Effector memory CD8-positive, alpha-beta T cell (primary cell): Measurements from ENCODE around the gene SPCS2.

Experiments used
- ATAC-seq: fragments of 150-1000 bp; cut with Tn5 transposase; replicated peaks from 2 replicates; pipeline ENCODE4 v1.10.0; 2021; ENCODE audit warnings: mild to moderate bottlenecking, moderate library complexity
- DNase-seq, 3 experiments: peaks; one replicate each; pipeline ENCODE4 v3.0.0; 2021
- H3K27ac Mint-ChIP-seq, 2 donors: one replicate each; pipeline ENCODE4 v1.8.0; 2022; ENCODE audit warnings: mild to moderate bottlenecking in 2 of 2, mixed read lengths in 2 of 2, moderate library complexity in 2 of 2
- H3K27me3 Mint-ChIP-seq, 2 donors: one replicate each; pipeline ENCODE4 v1.8.0; 2022; ENCODE audit warnings: mixed read lengths in 2 of 2
- H3K36me3 Mint-ChIP-seq: one replicate; pipeline ENCODE4 v1.8.0; 2022; ENCODE audit warnings: mild to moderate bottlenecking, moderate library complexity, mixed read lengths; ENCODE audit not compliant: insufficient read depth
- H3K4me1 Mint-ChIP-seq, 2 donors: one replicate each; pipeline ENCODE4 v1.8.0; 2022; ENCODE audit warnings: low read depth in 2 of 2, mixed read lengths in 2 of 2
- H3K4me3 Mint-ChIP-seq, 2 donors: one replicate each; pipeline ENCODE4 v1.8.0; 2022; ENCODE audit warnings: mild to moderate bottlenecking in 2 of 2, mixed read lengths in 2 of 2, moderate library complexity in 2 of 2
- H3K9me3 Mint-ChIP-seq, 2 donors: one replicate each; pipeline ENCODE4 v1.8.0; 2022; ENCODE audit warnings: mixed read lengths in 2 of 2
- total RNA-seq, 9 experiments: gene quantifications; one replicate each; lab custom pipeline; 2026; lab: John Stamatoyannopoulos, UW

SPCS2 gene
- total RNA-seq: 18.2 to 39.4 (median 27.4) reads per million in 9 experiments

GRCh38 chr11:74948898-74949752, at the start of gene SPCS2, which contains the start of gene XRRA1:
SPCS2 (plus strand) TSS chr11:74949266; CDS start chr11:74949286, 20 bp downstream.
XRRA1 (minus strand) TSS chr11:74949091; CDS start chr11:74940878, 8,213 bp downstream.
- Mint-ChIP-seq H3K36me3 (peaks cover 27% of the 10 kb centered on the region), H3K27ac (peak within 1 kb of the TSS; percentile 95), H3K27me3 (no peaks in the 10 kb centered on the region), H3K4me3 (peak within 1 kb of the TSS; percentile 87 to 90), H3K4me1 (peaks cover 29 to 44% of the 10 kb centered on the region in 2 donors), H3K9me3 (no peaks in the 10 kb centered on the region)
- DNase-seq (peak; percentile 96), ATAC-seq (peak; percentile 97)

- H3K27ac Mint-ChIP-seq: no peak overlapping the region
- DNase-seq (no peak), ATAC-seq (no peak)
- H3K27me3 Mint-ChIP-seq: no peaks in the 10 kb centered on the region
- H3K4me1 Mint-ChIP-seq: peaks cover under 1 to 2% of the 10 kb centered on the region in 2 donors
- H3K9me3 Mint-ChIP-seq: peaks cover 5 to 25% of the 10 kb centered on the region in 2 donors
- no peak overlapping the region for H3K4me3 Mint-ChIP-seq
- no peaks in the 10 kb centered on the region for H3K36me3 Mint-ChIP-seq
Observed at GRCh38 chr11:74902342-74902741, 46.7 kb upstream of the SPCS2 start.

- peaks cover 3% of the 10 kb centered on the region for H3K36me3 Mint-ChIP-seq
- peaks cover 2% of the 10 kb centered on the region in 2 donors for H3K4me1 Mint-ChIP-seq
- peak overlapping the region in 1 of 2 donors; percentile 85 for H3K27ac Mint-ChIP-seq
- H3K4me3 Mint-ChIP-seq: no peak overlapping the region
- no peaks in the 10 kb centered on the region for H3K27me3 Mint-ChIP-seq
- H3K9me3 Mint-ChIP-seq: peaks cover 4 to 15% of the 10 kb centered on the region in 2 donors
- ATAC-seq: no peak
- no peak for DNase-seq
Observed at GRCh38 chr11:74905326-74905725, 43.7 kb upstream of the SPCS2 start.

GRCh38 chr11:74909385-74909784, 39.7 kb upstream of the SPCS2 start:
- H3K4me3 Mint-ChIP-seq: no peak overlapping the region
- H3K36me3 Mint-ChIP-seq: peaks cover 7% of the 10 kb centered on the region
- H3K27ac Mint-ChIP-seq: no peak overlapping the region
- no peak for DNase-seq
- no peaks in the 10 kb centered on the region for H3K27me3 Mint-ChIP-seq
- no peak for ATAC-seq
- peaks cover 2 to 7% of the 10 kb centered on the region in 2 donors for H3K4me1 Mint-ChIP-seq
- no peaks in the 10 kb centered on the region for H3K9me3 Mint-ChIP-seq

GRCh38 chr11:74909812-74910211, 39.3 kb upstream of the SPCS2 start:
- H3K36me3 Mint-ChIP-seq: peaks cover 7% of the 10 kb centered on the region
- H3K4me1 Mint-ChIP-seq: peaks cover 0 to 7% of the 10 kb centered on the region in 2 donors
- ATAC-seq (no peak), DNase-seq (no peak)
- no peaks in the 10 kb centered on the region for H3K27me3 Mint-ChIP-seq
- peak overlapping the region in 1 of 2 donors; percentile 4 for H3K27ac Mint-ChIP-seq
- no peaks in the 10 kb centered on the region for H3K9me3 Mint-ChIP-seq
- H3K4me3 Mint-ChIP-seq: no peak overlapping the region

GRCh38 chr11:74923125-74923524, 25.9 kb upstream of the SPCS2 start:
- DNase-seq: no peak
- Mint-ChIP-seq H3K27ac (no peak overlapping the region), H3K36me3 (no peaks in the 10 kb centered on the region), H3K4me3 (no peak overlapping the region), H3K27me3 (no peaks in the 10 kb centered on the region), H3K9me3 (no peaks in the 10 kb centered on the region), H3K4me1 (no peaks in the 10 kb centered on the region)
- ATAC-seq: no peak

GRCh38 chr11:74925281-74925680, 23.8 kb upstream of the SPCS2 start:
- Mint-ChIP-seq H3K36me3 (no peaks in the 10 kb centered on the region), H3K4me1 (no peaks in the 10 kb centered on the region), H3K27me3 (no peaks in the 10 kb centered on the region), H3K9me3 (no peaks in the 10 kb centered on the region), H3K4me3 (no peak overlapping the region), H3K27ac (no peak overlapping the region)
- ATAC-seq (no peak), DNase-seq (no peak)

- H3K9me3 Mint-ChIP-seq: no peaks in the 10 kb centered on the region
- H3K36me3 Mint-ChIP-seq: no peaks in the 10 kb centered on the region
- no peaks in the 10 kb centered on the region for H3K4me1 Mint-ChIP-seq
- H3K27me3 Mint-ChIP-seq: no peaks in the 10 kb centered on the region
- H3K4me3 Mint-ChIP-seq: no peak overlapping the region
- DNase-seq (no peak), ATAC-seq (no peak)
- peak overlapping the region in 1 of 2 donors; percentile 57 for H3K27ac Mint-ChIP-seq
Observed at GRCh38 chr11:74926304-74927030, 22.6 kb upstream of the SPCS2 start.

- Mint-ChIP-seq H3K4me1 (peaks cover 2 to 3% of the 10 kb centered on the region in 2 donors), H3K27ac (peak overlapping the region in 1 of 2 donors; percentile 57), H3K9me3 (no peaks in the 10 kb centered on the region), H3K4me3 (no peak overlapping the region), H3K27me3 (no peaks in the 10 kb centered on the region), H3K36me3 (no peaks in the 10 kb centered on the region)
- ATAC-seq (no peak), DNase-seq (no peak)
Observed at GRCh38 chr11:74927496-74927895, 21.6 kb upstream of the SPCS2 start.

GRCh38 chr11:74929431-74930363, 19.4 kb upstream of the SPCS2 start:
- peaks cover 3% of the 10 kb centered on the region for H3K36me3 Mint-ChIP-seq
- DNase-seq (peak; percentile 57 to 66 (median 60)), ATAC-seq (peak; percentile 88)
- no peaks in the 10 kb centered on the region for H3K9me3 Mint-ChIP-seq
- H3K4me1 Mint-ChIP-seq: peaks cover 2 to 3% of the 10 kb centered on the region in 2 donors
- H3K4me3 Mint-ChIP-seq: no peak overlapping the region
- no peak overlapping the region for H3K27ac Mint-ChIP-seq
- H3K27me3 Mint-ChIP-seq: no peaks in the 10 kb centered on the region

GRCh38 chr11:74932169-74932568, 16.9 kb upstream of the SPCS2 start:
- Mint-ChIP-seq H3K27ac (peak overlapping the region in 1 of 2 donors; percentile 45), H3K27me3 (no peaks in the 10 kb centered on the region), H3K4me3 (no peak overlapping the region), H3K4me1 (peaks cover 2 to 3% of the 10 kb centered on the region in 2 donors), H3K9me3 (no peaks in the 10 kb centered on the region), H3K36me3 (peaks cover 12% of the 10 kb centered on the region)
- ATAC-seq: peak; percentile 21
- DNase-seq: no peak

- no peak for ATAC-seq
- peak overlapping the region in 1 of 2 donors; percentile 45 for H3K27ac Mint-ChIP-seq
- H3K27me3 Mint-ChIP-seq: no peaks in the 10 kb centered on the region
- peaks cover 2 to 3% of the 10 kb centered on the region in 2 donors for H3K4me1 Mint-ChIP-seq
- no peaks in the 10 kb centered on the region for H3K9me3 Mint-ChIP-seq
- DNase-seq: no peak
- H3K36me3 Mint-ChIP-seq: peaks cover 12% of the 10 kb centered on the region
- no peak overlapping the region for H3K4me3 Mint-ChIP-seq
Observed at GRCh38 chr11:74932797-74933196, 16.3 kb upstream of the SPCS2 start.

GRCh38 chr11:74933765-74934164, 15.3 kb upstream of the SPCS2 start:
- Mint-ChIP-seq H3K4me1 (peaks cover 2 to 3% of the 10 kb centered on the region in 2 donors), H3K9me3 (no peaks in the 10 kb centered on the region), H3K36me3 (peaks cover 12% of the 10 kb centered on the region), H3K4me3 (no peak overlapping the region), H3K27ac (no peak overlapping the region), H3K27me3 (no peaks in the 10 kb centered on the region)
- ATAC-seq (no peak), DNase-seq (no peak)
